Activated B cell treated with CpG ODN at 0.5 μM for 24 hours (primary cell): ENCODE data around the gene NHLRC2. TPM values are rescaled to one million over a fixed set of nuclear protein-coding genes. Genes with fewer than 3 reads are reported as not detected.
A peak's percentile ranks its signal among the peaks of the same experiment; 100 is the strongest.

Experiments
- ATAC-seq: fragments of 200-7000 bp; cut with Tn5 transposase; one replicate; pipeline ENCODE4 v1.10.0; 2021; ENCODE audit warnings: low read depth, mild to moderate bottlenecking, moderate library complexity
- CTCF ChIA-PET: fragments of 350-600 bp; sonication (Branson Sonifier 250); formaldehyde crosslinking; loops from one replicate; lab custom pipeline; 2021; ENCODE audit warnings: antibody characterized with exemption; lab: Charles Lee
- POLR2A ChIA-PET: fragments of 350-600 bp; sonication (Branson Sonifier 250); formaldehyde crosslinking; loops from one replicate; lab custom pipeline; 2021; ENCODE audit warnings: antibody characterized with exemption; lab: Charles Lee
- DNase-seq: peaks from one replicate; pipeline ENCODE4 v3.0.0; 2022
- H3K27ac Mint-ChIP-seq: one replicate; pipeline ENCODE4 v1.8.0; 2020; ENCODE audit warnings: mixed read lengths
- H3K27me3 Mint-ChIP-seq: one replicate; pipeline ENCODE4 v1.8.0; 2021; ENCODE audit warnings: mixed read lengths
- H3K36me3 Mint-ChIP-seq: one replicate; pipeline ENCODE4 v1.8.0; 2021; ENCODE audit warnings: low read depth, mixed read lengths
- H3K4me1 Mint-ChIP-seq: one replicate; pipeline ENCODE4 v1.8.0; 2021; ENCODE audit warnings: mixed read lengths
- H3K4me3 Mint-ChIP-seq: one replicate; pipeline ENCODE4 v1.8.0; 2020; ENCODE audit warnings: mild to moderate bottlenecking, mixed read lengths
- H3K9me3 Mint-ChIP-seq: one replicate; pipeline ENCODE4 v1.8.0; 2020; ENCODE audit warnings: mixed read lengths
- CTCF ChIP-seq: fragments of 200-600 bp; IDR thresholded peaks from one replicate; pipeline ENCODE4 v1.8.0; 2022; ENCODE audit warnings: antibody characterized with exemption, mild to moderate bottlenecking
- intact Hi-C: fragments of 100-400 bp; cut with micrococcal nuclease; formaldehyde crosslinking; loops from one replicate; pipeline ENCODE4 v1.15.1; 2024
- total RNA-seq: library from RNA; stranded (reverse); gene quantifications from 2 replicates; pipeline ENCODE4 v1.2.3, GENCODE V29; 2022

NHLRC2 gene
- total RNA-seq, 1 donor from 2014 or later: 43.9 TPM

- no peak for ATAC-seq
- peaks cover 43% of the 10 kb centered on the region for H3K4me1 Mint-ChIP-seq
- DNase-seq: no peak
- no peak for TF ChIP-seq CTCF
- peak overlapping the region; percentile 46 for H3K27ac Mint-ChIP-seq
- H3K27me3 Mint-ChIP-seq: no peaks in the 10 kb centered on the region
- POLR2A ChIA-PET: no interaction called here
- peaks cover 49% of the 10 kb centered on the region for H3K36me3 Mint-ChIP-seq
- CTCF ChIA-PET: no interaction called here
- peaks cover 3% of the 10 kb centered on the region for H3K9me3 Mint-ChIP-seq
- intact Hi-C loops: loop anchor here (5.0 to 10.0 kb wide), 2 partner anchors 243 to 1484 kb away; partner anchors contain the start of gene ACSL5
- H3K4me3 Mint-ChIP-seq: no peak overlapping the region
Measured at GRCh38 chr10:113859261-113859660, 4.8 kb downstream of the NHLRC2 start.

GRCh38 chr10:113865901-113866300 is 11.4 kb downstream of the NHLRC2 start:
- H3K9me3 Mint-ChIP-seq: peaks cover 3% of the 10 kb centered on the region
- H3K27me3 Mint-ChIP-seq: no peaks in the 10 kb centered on the region
- ChIA-PET POLR2A (no interaction called here), CTCF (no interaction called here)
- intact Hi-C loops: no loop called here
- ATAC-seq (no peak), DNase-seq (no peak)
- no peak overlapping the region for H3K27ac Mint-ChIP-seq
- peaks cover 14% of the 10 kb centered on the region for H3K4me1 Mint-ChIP-seq
- peaks cover 39% of the 10 kb centered on the region for H3K36me3 Mint-ChIP-seq
- H3K4me3 Mint-ChIP-seq: no peak overlapping the region
- TF ChIP-seq CTCF: no peak

- TF ChIP-seq CTCF: no peak
- no peak overlapping the region for H3K4me3 Mint-ChIP-seq
- H3K27ac Mint-ChIP-seq: no peak overlapping the region
- peaks cover 15% of the 10 kb centered on the region for H3K4me1 Mint-ChIP-seq
- ChIA-PET CTCF (no interaction called here), POLR2A (no interaction called here)
- H3K27me3 Mint-ChIP-seq: no peaks in the 10 kb centered on the region
- peaks cover 2% of the 10 kb centered on the region for H3K9me3 Mint-ChIP-seq
- peaks cover 35% of the 10 kb centered on the region for H3K36me3 Mint-ChIP-seq
- intact Hi-C loops: no loop called here
- ATAC-seq (no peak), DNase-seq (no peak)
Measured at GRCh38 chr10:113866551-113867394, 12.3 kb downstream of the NHLRC2 start.

GRCh38 chr10:113867904-113868303 is 13.4 kb downstream of the NHLRC2 start:
- ChIA-PET CTCF (no interaction called here), POLR2A (no interaction called here)
- no peak overlapping the region for H3K4me3 Mint-ChIP-seq
- H3K4me1 Mint-ChIP-seq: peaks cover 22% of the 10 kb centered on the region
- H3K27ac Mint-ChIP-seq: no peak overlapping the region
- TF ChIP-seq CTCF: no peak
- no peaks in the 10 kb centered on the region for H3K27me3 Mint-ChIP-seq
- DNase-seq: no peak
- no peak for ATAC-seq
- H3K36me3 Mint-ChIP-seq: peaks cover 39% of the 10 kb centered on the region
- H3K9me3 Mint-ChIP-seq: peaks cover 5% of the 10 kb centered on the region
- intact Hi-C loops: no loop called here

GRCh38 chr10:113869789-113870188 is 15.3 kb downstream of the NHLRC2 start:
- H3K36me3 Mint-ChIP-seq: peaks cover 31% of the 10 kb centered on the region
- no peaks in the 10 kb centered on the region for H3K27me3 Mint-ChIP-seq
- intact Hi-C loops: no loop called here
- DNase-seq: no peak
- no peak overlapping the region for H3K27ac Mint-ChIP-seq
- ChIA-PET POLR2A (no interaction called here), CTCF (no interaction called here)
- peaks cover 24% of the 10 kb centered on the region for H3K4me1 Mint-ChIP-seq
- H3K9me3 Mint-ChIP-seq: peaks cover 5% of the 10 kb centered on the region
- no peak for TF ChIP-seq CTCF
- no peak overlapping the region for H3K4me3 Mint-ChIP-seq
- no peak for ATAC-seq
